Cerebellar cortex (tissue), 1 donor: Measurements from ENCODE around the gene OSGEPL1.
A peak's percentile ranks its signal among the peaks of the same experiment; 100 is the strongest.
"Not testable (repeated sequence)": the region's sequence is repeated elsewhere in the genome, so short reads cannot be mapped to it uniquely, and the experiment has no call there.

ENCODE experiments used
- DNase-seq: peaks from one replicate; pipeline ENCODE4 v3.0.0-alpha.2; 2015; ENCODE audit warnings: low spot score

OSGEPL1 gene

GRCh38 chr2:189729430-189729829 is 33.2 kb downstream of the OSGEPL1 start:
- no peak for DNase-seq

DNA sequence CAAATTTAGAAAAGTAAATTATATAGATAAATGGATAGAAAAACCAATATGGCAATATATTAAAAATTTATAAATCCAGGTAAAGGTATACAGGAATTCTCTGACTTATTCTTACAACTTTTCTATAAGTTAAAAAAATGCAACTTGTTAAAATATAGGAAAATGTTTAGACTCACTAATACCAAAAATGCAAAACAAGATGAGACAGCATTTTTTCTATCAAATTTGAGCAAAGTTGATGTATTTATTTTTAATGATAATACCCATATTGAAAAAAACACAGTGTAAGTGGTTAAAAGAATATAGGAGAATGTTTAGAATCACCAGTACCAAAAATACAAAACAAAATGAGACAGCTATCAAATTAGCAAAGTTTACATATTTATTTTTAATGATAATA is 35.7 kb downstream of the OSGEPL1 start:
- no peak for DNase-seq

DNA sequence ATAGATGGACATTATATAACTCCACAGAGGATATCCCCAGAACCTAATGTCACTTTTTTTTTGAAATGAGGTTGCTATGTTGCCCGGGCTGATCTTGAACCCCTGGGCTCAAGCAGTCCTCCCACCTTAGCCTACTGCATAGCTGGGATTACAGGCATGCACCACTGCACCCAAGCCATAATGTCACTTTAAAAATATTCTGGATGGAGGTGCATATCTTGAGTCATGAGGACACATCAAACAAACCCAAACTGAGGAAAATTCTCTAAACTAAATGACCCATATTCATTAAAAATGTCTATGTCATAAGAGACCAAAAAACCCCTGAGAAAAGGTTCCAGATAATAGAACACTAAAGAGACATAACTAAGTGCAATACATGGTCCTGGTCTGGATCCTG is 36.3 kb downstream of the OSGEPL1 start:
- no peak for DNase-seq

- no peak for DNase-seq
These were observed 39.4 kb downstream of the OSGEPL1 start for GRCh38 chr2:189723192-189723591.

DNA sequence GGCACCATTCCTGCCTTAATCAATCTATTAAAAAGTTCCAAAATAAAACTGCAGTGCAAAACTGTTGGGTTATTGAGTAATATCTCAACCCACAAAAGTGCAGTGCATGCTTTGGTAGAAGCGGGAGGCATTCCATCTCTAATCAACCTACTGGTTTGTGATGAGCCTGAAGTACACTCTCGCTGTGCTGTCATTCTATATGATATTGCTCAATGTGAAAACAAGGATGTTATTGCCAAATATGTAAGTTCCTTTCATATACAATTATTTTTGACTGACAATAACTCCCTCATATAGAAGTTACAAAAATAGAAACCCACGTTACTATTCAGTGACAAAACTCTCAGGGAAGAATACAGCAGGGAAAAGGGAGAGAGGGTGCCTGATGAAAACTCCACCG is 43.0 kb downstream of the OSGEPL1 start:
- DNase-seq: no peak

- not testable (repeated sequence) for DNase-seq
These were observed 45.0 kb downstream of the OSGEPL1 start for GRCh38 chr2:189717593-189717992.

DNA sequence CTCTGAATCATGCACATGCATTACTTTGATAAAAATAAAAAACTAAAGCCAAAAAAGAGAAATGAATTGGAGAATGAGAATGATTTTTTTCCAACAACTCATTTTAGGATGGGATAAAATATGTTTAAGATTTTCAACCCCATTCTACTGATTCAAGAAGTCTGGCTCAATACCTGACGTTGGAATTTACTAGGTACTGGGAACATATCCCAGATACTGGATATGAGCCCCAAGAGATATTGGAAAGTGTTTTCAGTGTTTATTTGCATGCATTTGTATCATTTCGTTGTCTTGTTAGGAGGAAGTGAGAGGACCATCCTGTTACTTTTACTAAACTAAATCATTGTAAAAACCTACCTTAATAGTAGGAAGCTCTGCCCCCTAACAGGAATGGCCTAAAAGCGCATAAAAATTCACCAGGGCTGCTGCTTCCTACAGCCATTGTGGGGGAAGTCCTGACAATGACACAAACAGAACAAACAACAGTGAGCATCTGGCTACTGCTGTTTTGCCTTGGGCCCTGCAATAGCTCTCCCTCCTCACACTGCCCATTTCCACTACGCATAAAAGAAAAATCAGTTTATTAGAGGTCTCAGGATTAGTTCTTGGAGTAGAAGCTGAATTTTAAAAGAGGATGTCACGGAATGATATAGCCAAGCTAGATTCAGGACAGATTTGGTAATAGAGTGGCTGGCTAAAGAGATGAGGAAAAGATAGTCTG is 52.9 kb downstream of the OSGEPL1 start:
- DNase-seq: no peak

DNA sequence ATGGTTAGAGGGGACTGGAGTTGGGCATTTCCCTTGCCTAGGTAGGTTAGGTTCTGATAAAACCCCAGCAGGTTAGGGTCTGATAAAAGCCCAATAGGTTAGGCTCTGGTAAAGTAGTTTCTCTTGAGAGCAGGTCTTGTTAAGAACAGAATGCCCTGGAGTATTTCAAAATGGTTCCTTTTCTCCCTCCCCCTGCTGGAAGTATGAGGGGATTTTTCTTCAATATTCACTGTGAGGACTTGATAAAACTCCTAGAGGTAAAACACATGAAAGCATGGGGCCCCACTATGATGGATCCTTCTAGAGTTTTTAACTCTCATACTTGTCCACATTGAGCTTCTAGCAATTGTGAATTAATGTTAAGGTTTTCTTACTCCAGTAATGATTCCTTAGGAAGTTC is 60.5 kb downstream of the OSGEPL1 start:
- DNase-seq: peak; percentile 7

DNA sequence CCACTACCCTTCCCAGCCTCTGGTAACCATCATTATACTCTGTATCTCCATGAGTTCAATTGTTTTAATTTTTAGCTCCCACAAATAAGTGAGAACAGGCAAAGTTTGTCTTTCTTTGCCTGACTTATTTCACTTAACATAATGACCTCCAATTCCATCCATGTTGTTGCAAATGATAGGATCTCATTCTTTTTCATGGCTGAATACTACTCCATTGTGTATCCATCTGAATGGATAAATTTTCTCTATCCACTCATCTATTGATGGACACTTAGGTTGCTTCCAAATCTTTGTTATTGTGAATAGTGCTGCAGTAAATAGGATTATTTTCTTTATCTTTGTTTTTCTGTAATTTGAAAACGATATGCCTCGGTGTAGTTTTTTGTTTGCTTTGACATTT is 61.9 kb downstream of the OSGEPL1 start:
- no peak for DNase-seq

DNA sequence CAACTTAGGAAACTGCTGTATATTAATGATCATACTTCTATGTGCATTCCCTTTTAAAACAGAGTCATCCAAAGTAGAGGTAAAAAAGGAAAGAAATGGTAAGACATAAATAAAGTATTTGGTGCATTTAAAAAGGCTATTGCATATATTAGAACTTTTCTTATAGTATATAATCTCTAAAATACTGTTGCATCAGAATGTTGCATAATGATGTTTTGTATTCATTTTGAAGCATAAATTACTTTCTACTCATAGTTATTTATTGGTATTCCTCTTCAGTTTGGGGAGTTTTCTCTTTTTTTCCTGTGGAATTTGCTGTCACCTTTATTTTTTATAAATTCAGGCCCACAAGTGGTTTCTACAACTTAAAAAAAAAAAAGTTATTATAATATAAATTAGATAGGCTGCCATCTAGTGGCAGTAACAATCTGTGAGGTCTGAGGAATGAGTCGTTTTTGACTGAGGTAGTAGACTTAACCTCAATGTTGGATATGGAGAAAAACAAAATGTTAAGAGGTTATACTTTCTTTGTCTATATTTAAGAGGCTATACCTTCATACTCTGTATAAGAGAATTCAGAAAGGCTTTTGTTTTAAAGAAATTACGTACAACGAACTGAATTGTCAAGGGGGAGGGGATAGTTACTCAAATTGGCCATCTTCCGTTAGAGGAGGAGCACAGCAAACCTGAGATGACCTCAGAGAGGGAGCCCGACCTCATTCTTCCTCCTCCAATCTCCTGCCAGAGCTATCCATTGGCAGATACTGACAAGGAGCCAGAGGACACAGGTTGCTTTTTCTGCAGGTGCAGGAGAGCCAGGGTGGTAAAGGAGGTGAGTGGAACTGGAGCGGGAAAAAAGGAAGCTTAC is 64.3 kb downstream of the OSGEPL1 start:
- peak; percentile 90 for DNase-seq
